ENCODE results near the gene RMND5B. TPM values are rescaled to one million over a fixed set of nuclear protein-coding genes. Genes with fewer than 3 reads are reported as not detected.

The RMND5B gene
- 37.3 and 48.2 TPM in 2 replicates for polyA plus RNA-seq
- 42.8 and 43.3 TPM in 2 replicates for polyA minus RNA-seq

GRCh38 chr5:178130576-178131445, at the start of gene RMND5B:
Gene RMND5B (plus strand): TSS chr5:178131014. CDS start chr5:178138120, 7,106 bp downstream.
- H3K27me3 ChIP-seq (ENCODE audit: insufficient read depth, low read depth, low read length), result no peaks in the 10 kb centered on the region
- no peaks in the 10 kb centered on the region for H4K20me1 ChIP-seq (ENCODE audit: insufficient read depth)
- H3K9ac ChIP-seq (ENCODE audit: low read length), result peak within 1 kb of the TSS; percentile 86
- H2AFZ ChIP-seq (ENCODE audit: low read depth, low read length), result peak within 1 kb of the TSS; percentile 95
- peak within 1 kb of the TSS; percentile 96 for H3K4me2 ChIP-seq (ENCODE audit: low read length)
- no peaks in the 10 kb centered on the region for H3F3A ChIP-seq (ENCODE audit: insufficient read depth, low read length, poor library complexity, severe bottlenecking)
- H3K27ac ChIP-seq (ENCODE audit: low read length), result peak within 1 kb of the TSS; percentile 79
- H3K36me3 ChIP-seq (ENCODE audit: insufficient read depth, low read length), result no peaks in the 10 kb centered on the region
- TF ChIP-seq CTCF (IDR thresholded peaks at IDR 0.05; ENCODE audit: poor library complexity, severe bottlenecking) (no peak), SMC3 (conservative IDR thresholded peaks at IDR 0.05; ENCODE audit: poor library complexity) (peak; percentile 37), MXI1 (conservative IDR thresholded peaks at IDR 0.05; ENCODE audit: poor library complexity, severe bottlenecking) (peak; percentile 84), EZH2 (IDR thresholded peaks at IDR 0.05; ENCODE audit: borderline replicate concordance, insufficient read depth, low read length, poor library complexity, severe bottlenecking) (no peak), EP300 (conservative IDR thresholded peaks at IDR 0.05; ENCODE audit: poor library complexity, severe bottlenecking) (peak; percentile 39), REST (IDR thresholded peaks at IDR 0.05; ENCODE audit: borderline replicate concordance) (peak; percentile 44), POLR2AphosphoS5 (IDR thresholded peaks at IDR 0.05) (peak; percentile 72), TAF1 (IDR thresholded peaks at IDR 0.05; ENCODE audit: low read depth) (peak; percentile 81), RAD21 (conservative IDR thresholded peaks at IDR 0.05) (peak; percentile 16)
- H3K4me3 ChIP-seq (ENCODE audit: low read length), result peak within 1 kb of the TSS; percentile 84
- H3K9me3 ChIP-seq (ENCODE audit: low read length), result no peaks in the 10 kb centered on the region
- peaks cover 18% of the 10 kb centered on the region for H3K79me2 ChIP-seq (replicated peaks; ENCODE audit: insufficient read depth, low read length)
- no peaks in the 10 kb centered on the region for H3K9me2 ChIP-seq (ENCODE audit: insufficient read depth, low read length)

- Histone ChIP-seq H3K9me3 (ENCODE audit: low read length) (no peaks in the 10 kb centered on the region), H3K27me3 (ENCODE audit: insufficient read depth, low read depth, low read length) (no peaks in the 10 kb centered on the region), H3K79me2 (replicated peaks; ENCODE audit: insufficient read depth, low read length) (no peaks in the 10 kb centered on the region), H3K36me3 (ENCODE audit: insufficient read depth, low read length) (no peaks in the 10 kb centered on the region), H2AFZ (ENCODE audit: low read depth, low read length) (no peak overlapping the region), H3K4me2 (ENCODE audit: low read length) (no peak overlapping the region), H3K4me3 (ENCODE audit: low read length) (no peak overlapping the region), H3F3A (ENCODE audit: insufficient read depth, low read length, poor library complexity, severe bottlenecking) (no peaks in the 10 kb centered on the region), H4K20me1 (ENCODE audit: insufficient read depth) (no peaks in the 10 kb centered on the region), H3K9me2 (ENCODE audit: insufficient read depth, low read length) (no peaks in the 10 kb centered on the region), H3K9ac (ENCODE audit: low read length) (no peak overlapping the region), H3K27ac (ENCODE audit: low read length) (no peak overlapping the region)
- no peak for TF ChIP-seq MXI1 (conservative IDR thresholded peaks at IDR 0.05; ENCODE audit: poor library complexity, severe bottlenecking)
- no peak for TF ChIP-seq CTCF (IDR thresholded peaks at IDR 0.05; ENCODE audit: poor library complexity, severe bottlenecking)
- no peak for TF ChIP-seq POLR2AphosphoS5 (IDR thresholded peaks at IDR 0.05)
- TF ChIP-seq EZH2 (IDR thresholded peaks at IDR 0.05; ENCODE audit: borderline replicate concordance, insufficient read depth, low read length, poor library complexity, severe bottlenecking), result no peak
- no peak for TF ChIP-seq SMC3 (conservative IDR thresholded peaks at IDR 0.05; ENCODE audit: poor library complexity)
Measured at GRCh38 chr5:178081571-178082243, 49.1 kb upstream of the RMND5B start.

All from neural cell (in vitro differentiated cells).